SK-N-MC (cell line): Measurements from ENCODE around the gene PPARG.

ENCODE experiments used
- DNase-seq: peaks from one replicate; pipeline ENCODE4 v3.0.0-alpha.2; 2011; ENCODE audit warnings: low read depth, low spot score
- H3K27ac ChIP-seq: fragments of 200-600 bp; sonication (generic); 2 replicates; pipeline ENCODE4 v1.5.1; 2016; ENCODE audit warnings: mixed run types
- H3K36me3 ChIP-seq: fragments of 200-600 bp; sonication (generic); 2 replicates; pipeline ENCODE4 v1.6.1; 2017; ENCODE audit warnings: antibody characterized with exemption, low read length, mixed read lengths; ENCODE audit not compliant: insufficient read depth
- H3K4me3 ChIP-seq: fragments of 200-600 bp; sonication (generic); 2 replicates; pipeline ENCODE4 v1.5.1; 2016
- H3K9ac ChIP-seq: fragments of 200-600 bp; sonication (generic); 2 replicates; pipeline ENCODE4 v1.8.0; 2017; ENCODE audit warnings: mixed run types, mixed read lengths; ENCODE audit not compliant: insufficient read length
- H3K9me3 ChIP-seq: fragments of 200-600 bp; sonication (generic); 2 replicates; pipeline ENCODE4 v1.6.1; 2017; ENCODE audit warnings: low read depth, mild to moderate bottlenecking, antibody characterized with exemption, low read length, moderate library complexity, mixed read lengths
- EZH2 ChIP-seq: fragments of 200-600 bp; sonication (generic); IDR thresholded peaks from one replicate; pipeline ENCODE4 v1.6.1; 2017; ENCODE audit warnings: antibody characterized with exemption
- FOXP2 ChIP-seq: optimal IDR thresholded peaks from 2 replicates; pipeline ENCODE3; 2011; ENCODE audit warnings: mild to moderate bottlenecking, moderate library complexity; ENCODE audit not compliant: insufficient read depth; ENCODE audit errors: extremely low read length, control extremely low read depth
- POLR2AphosphoS5 ChIP-seq: IDR thresholded peaks from 2 replicates; pipeline ENCODE4 v1.6.1; 2012; ENCODE audit warnings: mild to moderate bottlenecking, low read depth, low read length, borderline replicate concordance

Gene PPARG

GRCh38 chr3:12369598-12369997, 80.7 kb downstream of the PPARG start:
- no peak overlapping the region for H3K4me3 ChIP-seq

GRCh38 chr3:12370758-12371157, 81.9 kb downstream of the PPARG start:
- Histone ChIP-seq H3K9ac (no peak overlapping the region), H3K9me3 (no peaks in the 10 kb centered on the region), H3K4me3 (no peak overlapping the region), H3K27ac (no peak overlapping the region), H3K36me3 (no peaks in the 10 kb centered on the region)
- TF ChIP-seq POLR2AphosphoS5 (no peak), EZH2 (no peak), FOXP2 (no peak)
- no peak for DNase-seq

More at GRCh38 chr3:12369598-12369997, 80.7 kb downstream of the PPARG start:
- DNase-seq, result no peak
- Histone ChIP-seq H3K9ac (no peak overlapping the region), H3K9me3 (no peaks in the 10 kb centered on the region), H3K36me3 (no peaks in the 10 kb centered on the region), H3K27ac (no peak overlapping the region)
- TF ChIP-seq EZH2, result no peak

- Histone ChIP-seq H3K27ac (no peak overlapping the region), H3K9ac (no peak overlapping the region), H3K9me3 (no peaks in the 10 kb centered on the region), H3K4me3 (no peak overlapping the region), H3K36me3 (no peaks in the 10 kb centered on the region)
- no peak for TF ChIP-seq POLR2AphosphoS5
- DNase-seq, result no peak
Measured at GRCh38 chr3:12371525-12372140, 82.8 kb downstream of the PPARG start.

- TF ChIP-seq FOXP2 (no peak), EZH2 (no peak), POLR2AphosphoS5 (no peak)
- no peak for DNase-seq
- no peak overlapping the region for H3K27ac ChIP-seq
Measured at GRCh38 chr3:12372741-12373280, 83.9 kb downstream of the PPARG start.

GRCh38 chr3:12375572-12375971, 86.7 kb downstream of the PPARG start:
- Histone ChIP-seq H3K9ac (no peak overlapping the region), H3K9me3 (no peaks in the 10 kb centered on the region), H3K36me3 (no peaks in the 10 kb centered on the region), H3K27ac (no peak overlapping the region), H3K4me3 (no peak overlapping the region)
- TF ChIP-seq POLR2AphosphoS5 (no peak), EZH2 (no peak), FOXP2 (no peak)
- no peak for DNase-seq

More at GRCh38 chr3:12372741-12373280, 83.9 kb downstream of the PPARG start:
- Histone ChIP-seq H3K4me3 (no peak overlapping the region), H3K9ac (no peak overlapping the region), H3K36me3 (no peaks in the 10 kb centered on the region), H3K9me3 (no peaks in the 10 kb centered on the region)

- no peak for DNase-seq
- Histone ChIP-seq H3K27ac (no peak overlapping the region), H3K9me3 (no peaks in the 10 kb centered on the region), H3K4me3 (no peak overlapping the region), H3K9ac (no peak overlapping the region), H3K36me3 (no peaks in the 10 kb centered on the region)
- TF ChIP-seq FOXP2, result no peak
- no peak for TF ChIP-seq POLR2AphosphoS5
- no peak for TF ChIP-seq EZH2
Measured at GRCh38 chr3:12379640-12380429, 91.0 kb downstream of the PPARG start.

GRCh38 chr3:12380461-12380860, 91.6 kb downstream of the PPARG start:
- no peak overlapping the region for H3K9ac ChIP-seq
- H3K4me3 ChIP-seq, result no peak overlapping the region
- no peaks in the 10 kb centered on the region for H3K9me3 ChIP-seq
- H3K36me3 ChIP-seq, result no peaks in the 10 kb centered on the region
- no peak overlapping the region for H3K27ac ChIP-seq
- DNase-seq, result no peak
- TF ChIP-seq POLR2AphosphoS5, result no peak
- no peak for TF ChIP-seq FOXP2
- no peak for TF ChIP-seq EZH2

- no peaks in the 10 kb centered on the region for H3K36me3 ChIP-seq
- no peak overlapping the region for H3K9ac ChIP-seq
- no peak overlapping the region for H3K4me3 ChIP-seq
- no peaks in the 10 kb centered on the region for H3K9me3 ChIP-seq
- no peak for TF ChIP-seq FOXP2
- TF ChIP-seq EZH2, result no peak
- no peak for TF ChIP-seq POLR2AphosphoS5
- DNase-seq, result no peak
- H3K27ac ChIP-seq, result no peak overlapping the region
Measured at GRCh38 chr3:12381199-12381598, 92.3 kb downstream of the PPARG start.

- Histone ChIP-seq H3K9me3 (no peaks in the 10 kb centered on the region), H3K27ac (no peak overlapping the region), H3K4me3 (no peak overlapping the region), H3K9ac (no peak overlapping the region), H3K36me3 (no peaks in the 10 kb centered on the region)
- TF ChIP-seq FOXP2 (no peak), POLR2AphosphoS5 (no peak)
- no peak for DNase-seq
Measured at GRCh38 chr3:12383218-12383617, 94.3 kb downstream of the PPARG start.
